HUES6 (cell line): ENCODE measurements around the gene ETS1.

Source experiments
- H3K27ac ChIP-seq: 2 replicates; pipeline ENCODE4 v1.7.0; 2013; ENCODE audit warnings: low read depth, mild to moderate bottlenecking, low read length, inconsistent platforms
- H3K27me3 ChIP-seq: 2 replicates; pipeline ENCODE4 v1.6.1; 2013; ENCODE audit warnings: low read length; ENCODE audit not compliant: control insufficient read depth, insufficient read depth
- H3K36me3 ChIP-seq: 2 replicates; pipeline ENCODE4 v1.6.1; 2013; ENCODE audit warnings: low read length; ENCODE audit not compliant: control insufficient read depth, insufficient read depth
- H3K4me1 ChIP-seq: 2 replicates; pipeline ENCODE4 v1.6.1; 2013; ENCODE audit warnings: low read length; ENCODE audit not compliant: control insufficient read depth, insufficient read depth
- H3K4me3 ChIP-seq: 2 replicates; pipeline ENCODE4 v1.5.1; 2013; ENCODE audit warnings: low read depth, low read length
- H3K9ac ChIP-seq: one replicate; pipeline ENCODE4 v1.6.1; 2013; ENCODE audit warnings: mild to moderate bottlenecking, low read length
- H3K9me3 ChIP-seq: 2 replicates; pipeline ENCODE4 v1.6.1; 2013; ENCODE audit warnings: low read depth, low read length; ENCODE audit not compliant: control insufficient read depth, insufficient read depth

ETS1 gene

DNA sequence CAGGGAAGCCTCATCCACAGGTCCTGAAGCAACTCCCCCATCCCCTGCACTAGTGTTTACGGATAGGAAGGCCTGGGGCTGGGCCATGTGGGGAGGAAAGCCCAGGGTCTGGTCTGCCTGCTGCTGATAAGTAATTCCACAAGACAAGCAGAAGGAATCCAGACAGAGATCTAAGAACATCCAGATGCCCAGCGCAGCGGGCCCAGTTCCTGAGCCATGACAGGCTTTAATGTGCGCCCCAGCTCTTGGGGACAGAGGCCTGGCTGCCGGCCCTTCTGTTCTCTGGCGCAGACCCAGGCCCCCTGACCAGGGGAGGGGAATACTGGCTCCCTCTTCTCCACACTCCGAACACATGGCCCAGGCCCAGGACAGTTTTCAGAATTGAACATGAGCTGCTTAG is 28.8 kb upstream of the ETS1 start:
- Histone ChIP-seq H3K36me3 (no peaks in the 10 kb centered on the region), H3K4me1 (peaks cover 9% of the 10 kb centered on the region), H3K27me3 (peaks cover 22% of the 10 kb centered on the region), H3K27ac (no peak overlapping the region), H3K4me3 (no peak overlapping the region), H3K9ac (no peak overlapping the region), H3K9me3 (no peaks in the 10 kb centered on the region)

DNA sequence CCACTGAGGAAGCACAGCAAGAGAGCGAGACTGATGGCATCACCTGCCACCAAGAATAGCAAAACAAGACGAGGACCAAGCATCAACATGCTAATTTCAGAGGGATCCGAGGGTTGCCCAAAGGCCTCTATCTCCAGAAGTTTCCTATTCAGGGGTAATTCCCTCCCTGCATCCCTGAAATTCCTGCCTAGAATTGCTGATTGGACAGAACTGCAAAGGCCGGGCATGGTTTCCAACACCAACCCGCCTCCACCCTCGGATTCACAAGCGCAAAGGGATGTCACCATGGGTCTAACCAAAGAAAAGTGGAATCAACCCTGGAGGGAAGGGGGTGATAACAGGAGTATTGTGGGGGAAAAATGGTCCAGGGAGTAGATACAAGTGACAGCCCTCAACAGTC is 28.3 kb upstream of the ETS1 start:
- Histone ChIP-seq H3K9ac (no peak overlapping the region), H3K27ac (no peak overlapping the region)

DNA sequence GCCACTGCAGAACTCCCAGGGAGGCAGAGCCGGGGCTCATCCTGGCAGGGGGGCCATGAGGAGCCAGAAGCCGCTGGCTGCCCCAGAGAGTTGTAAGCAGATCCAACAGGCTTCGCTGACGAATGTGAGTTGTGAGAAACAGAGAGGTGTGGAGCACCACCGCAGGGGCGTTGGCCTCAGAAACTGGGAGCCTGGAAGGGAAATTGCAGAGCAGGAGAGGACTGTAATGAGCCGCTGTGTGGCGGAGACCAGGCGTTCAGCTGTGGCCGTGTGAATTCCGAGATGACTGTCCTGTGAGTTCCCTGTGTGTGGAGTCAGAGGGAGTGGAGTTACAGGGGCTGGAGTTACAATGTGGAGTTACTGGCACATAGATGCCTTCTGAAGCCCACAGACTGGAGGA is 27.7 kb upstream of the ETS1 start:
- no peaks in the 10 kb centered on the region for H3K36me3 ChIP-seq
- H3K9ac ChIP-seq = no peak overlapping the region
- H3K9me3 ChIP-seq = no peaks in the 10 kb centered on the region
- no peak overlapping the region for H3K4me3 ChIP-seq
- peaks cover 18% of the 10 kb centered on the region for H3K27me3 ChIP-seq
- peaks cover 18% of the 10 kb centered on the region for H3K4me1 ChIP-seq
- H3K27ac ChIP-seq = no peak overlapping the region

More for the DNA sequence above, 28.3 kb upstream of the ETS1 start:
- H3K9me3 ChIP-seq = no peaks in the 10 kb centered on the region
- peaks cover 15% of the 10 kb centered on the region for H3K4me1 ChIP-seq
- H3K36me3 ChIP-seq = no peaks in the 10 kb centered on the region
- H3K27me3 ChIP-seq = peaks cover 23% of the 10 kb centered on the region
- H3K4me3 ChIP-seq = no peak overlapping the region

DNA sequence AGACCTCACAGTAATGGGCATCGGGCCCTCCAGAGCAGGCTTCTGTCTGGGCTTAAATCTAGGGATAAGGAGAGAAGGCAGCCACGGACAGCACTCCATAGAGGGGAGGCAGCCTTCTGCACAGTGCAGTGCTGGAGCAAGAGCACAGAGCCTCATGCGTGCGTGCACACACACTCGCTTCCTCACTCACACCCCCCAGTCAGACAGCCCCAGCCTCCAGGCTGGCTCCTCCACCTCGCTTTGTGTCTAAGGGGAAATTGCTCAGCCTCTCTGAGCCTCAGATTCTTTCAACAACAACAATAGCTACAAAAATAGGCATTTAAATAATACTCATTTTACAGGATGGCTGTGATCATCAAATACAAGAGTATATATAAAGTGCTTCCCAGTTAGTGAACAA is 26.7 kb upstream of the ETS1 start:
- Histone ChIP-seq H3K27ac (no peak overlapping the region), H3K4me1 (peaks cover 28% of the 10 kb centered on the region), H3K27me3 (peaks cover 12% of the 10 kb centered on the region), H3K36me3 (no peaks in the 10 kb centered on the region), H3K4me3 (no peak overlapping the region), H3K9me3 (no peaks in the 10 kb centered on the region), H3K9ac (no peak overlapping the region)

DNA sequence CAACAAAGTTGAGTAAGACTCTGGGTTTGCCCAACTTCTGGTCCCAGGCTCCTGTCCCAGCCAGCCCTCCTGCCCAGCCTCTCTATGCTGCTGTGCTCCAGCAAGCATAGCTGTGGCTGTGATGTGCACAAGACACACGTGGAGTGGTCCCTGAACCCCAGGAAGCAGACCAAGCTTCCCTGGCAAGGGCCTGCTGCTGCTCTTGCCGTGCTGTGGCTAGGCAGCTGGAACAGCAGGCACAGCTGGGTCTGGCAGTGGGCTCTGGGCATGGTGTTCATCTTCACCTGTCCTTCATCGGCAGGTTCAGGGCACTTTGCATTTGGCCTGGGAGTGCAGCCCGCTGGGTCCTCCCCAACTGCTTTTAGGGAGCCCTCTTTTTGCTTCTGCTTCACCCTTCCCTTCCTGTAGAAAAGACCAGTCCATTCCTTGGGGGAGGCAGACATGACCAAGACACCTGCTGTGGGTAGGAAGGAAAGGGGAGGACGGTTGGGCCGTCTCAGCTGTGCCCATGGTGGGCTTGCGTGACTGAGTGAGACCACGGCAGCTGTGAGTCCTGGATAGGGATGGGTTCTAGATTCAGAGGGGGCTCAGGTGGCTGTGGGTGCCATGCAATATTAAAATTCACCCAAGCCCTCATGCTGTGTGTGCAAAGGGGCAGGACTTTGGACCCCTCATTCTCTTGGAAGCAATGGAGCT is 26.1 kb upstream of the ETS1 start:
- Histone ChIP-seq H3K9ac (no peak overlapping the region), H3K9me3 (no peaks in the 10 kb centered on the region), H3K27me3 (peaks cover 12% of the 10 kb centered on the region; the same call in 1 of the 2 replicates), H3K27ac (no peak overlapping the region), H3K4me3 (no peak overlapping the region), H3K36me3 (no peaks in the 10 kb centered on the region), H3K4me1 (peaks cover 32% of the 10 kb centered on the region)

DNA sequence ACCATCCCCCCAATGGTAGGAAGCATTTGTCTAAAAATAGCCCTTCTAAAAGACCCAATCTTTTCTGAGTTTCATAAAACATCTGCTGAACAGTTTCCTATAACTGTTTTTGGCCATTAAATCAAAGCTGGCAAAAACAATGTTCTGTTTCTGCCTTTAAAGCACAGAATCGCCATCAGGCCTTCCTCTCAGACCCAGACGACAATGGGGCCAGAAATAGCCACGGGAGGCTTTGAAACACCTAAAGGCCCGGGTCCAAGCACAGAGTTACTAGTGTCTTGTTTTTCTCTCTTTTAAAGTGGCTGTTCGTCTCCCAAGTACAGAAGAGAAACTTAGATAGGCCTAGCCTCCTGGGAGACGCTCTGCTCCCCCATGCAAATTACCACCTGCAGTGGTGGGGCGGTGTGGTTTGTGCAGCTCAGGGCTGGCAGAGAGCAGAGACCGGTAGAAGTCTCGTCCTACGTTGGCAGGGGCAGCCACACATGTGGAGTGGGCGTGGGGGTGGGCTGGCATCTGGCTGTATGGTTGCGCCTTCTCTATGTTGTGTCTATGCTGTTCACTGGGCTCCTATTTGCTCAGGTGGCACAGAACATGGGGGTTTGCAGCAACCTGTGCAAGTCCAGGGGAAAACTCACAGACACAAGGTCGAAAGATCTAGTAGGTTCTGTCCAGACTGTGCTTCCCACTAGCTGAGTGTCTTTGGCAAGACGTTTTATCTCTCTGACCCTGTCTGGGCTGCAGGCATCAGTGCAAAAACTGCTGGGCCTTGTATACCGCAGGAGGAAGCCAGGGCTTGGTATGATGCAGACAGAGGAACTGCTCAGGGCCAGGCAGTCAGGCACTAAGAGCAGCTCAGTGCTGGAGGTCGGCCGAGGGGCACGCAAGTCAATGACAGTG is 23.6 kb upstream of the ETS1 start:
- Histone ChIP-seq H3K27ac (no peak overlapping the region), H3K9me3 (no peaks in the 10 kb centered on the region), H3K27me3 (peaks cover 12% of the 10 kb centered on the region; the same call in 1 of the 2 replicates), H3K36me3 (no peaks in the 10 kb centered on the region), H3K4me3 (no peak overlapping the region), H3K9ac (no peak overlapping the region), H3K4me1 (peaks cover 32% of the 10 kb centered on the region)

DNA sequence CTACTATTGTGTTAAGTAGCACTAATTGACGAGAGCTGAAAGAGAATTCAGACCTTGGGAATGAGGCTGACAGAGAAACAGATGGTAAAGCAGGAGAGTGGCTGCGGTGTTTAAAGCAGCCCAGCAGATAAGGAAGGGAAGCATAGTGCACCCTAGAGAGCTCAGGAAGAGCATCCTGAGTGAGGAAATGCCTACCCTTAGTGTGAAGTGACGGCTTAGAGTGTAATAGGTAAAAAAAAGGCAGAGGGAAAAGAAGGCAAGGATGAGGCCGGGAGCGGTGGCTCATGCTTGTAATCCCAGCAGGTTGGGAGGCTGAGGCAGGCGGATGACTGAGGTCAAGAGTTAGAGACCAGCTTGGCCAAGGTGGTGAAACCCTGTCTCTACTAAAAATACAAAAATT is 22.4 kb upstream of the ETS1 start:
- Histone ChIP-seq H3K9me3 (no peaks in the 10 kb centered on the region), H3K36me3 (no peaks in the 10 kb centered on the region), H3K27ac (no peak overlapping the region), H3K4me3 (no peak overlapping the region), H3K9ac (no peak overlapping the region), H3K4me1 (peaks cover 26% of the 10 kb centered on the region), H3K27me3 (peaks cover 12% of the 10 kb centered on the region; the same call in 1 of the 2 replicates)

DNA sequence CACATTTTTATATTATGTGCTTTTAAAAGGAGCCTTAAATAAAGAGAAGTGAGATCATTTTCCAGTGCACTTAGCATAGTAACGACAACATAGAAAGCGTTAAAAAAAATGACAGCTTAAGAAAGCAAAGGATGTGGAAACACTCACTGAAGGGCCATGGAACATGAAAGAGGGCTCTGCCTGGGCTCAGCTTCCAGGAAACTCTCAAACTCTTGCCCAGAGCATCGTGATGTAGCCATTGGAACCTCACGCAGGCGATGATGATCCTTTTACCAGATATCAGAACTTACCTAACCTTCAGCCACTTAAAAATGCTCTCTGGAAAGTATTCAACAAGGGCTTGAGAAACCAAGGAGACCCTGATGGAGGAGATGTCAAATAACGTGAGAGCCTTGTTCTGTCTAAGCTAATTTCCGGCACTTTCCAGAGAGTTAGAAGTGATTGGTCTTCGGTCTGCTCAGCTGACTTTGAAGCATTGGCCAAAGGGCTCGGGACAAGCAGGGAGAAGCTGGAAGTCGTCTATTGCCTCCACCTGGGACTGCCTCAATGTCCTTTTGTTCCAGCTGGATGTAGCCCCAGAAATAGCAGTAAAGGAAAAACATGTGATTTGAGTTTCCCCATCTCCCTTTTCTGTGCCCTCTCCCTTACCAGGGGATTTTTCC is 21.5 kb upstream of the ETS1 start:
- Histone ChIP-seq H3K9ac (no peak overlapping the region), H3K36me3 (no peaks in the 10 kb centered on the region), H3K9me3 (no peaks in the 10 kb centered on the region), H3K27ac (no peak overlapping the region), H3K27me3 (peaks cover 8% of the 10 kb centered on the region; the same call in 1 of the 2 replicates), H3K4me1 (peaks cover 30% of the 10 kb centered on the region), H3K4me3 (no peak overlapping the region)

DNA sequence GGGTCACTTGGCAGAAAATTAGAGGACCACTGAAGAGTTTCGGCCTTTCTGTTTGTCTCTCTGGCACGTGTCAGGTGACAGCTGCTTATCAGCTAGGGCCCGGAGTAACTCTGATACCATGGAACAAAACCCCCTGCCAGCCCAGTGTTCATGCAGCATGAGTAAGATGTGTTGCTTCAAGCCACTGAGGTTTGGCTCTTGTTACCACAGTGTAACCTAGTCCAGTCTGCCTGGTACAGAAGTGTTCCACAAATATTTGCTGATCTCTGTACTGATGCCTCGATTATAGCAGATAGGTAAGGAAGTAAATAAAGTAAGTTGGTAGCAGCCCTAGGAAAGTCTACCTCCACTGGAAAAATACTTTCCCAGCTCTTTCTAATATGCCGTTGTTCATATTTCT is 20.5 kb upstream of the ETS1 start:
- Histone ChIP-seq H3K4me1 (peaks cover 33% of the 10 kb centered on the region), H3K36me3 (no peaks in the 10 kb centered on the region), H3K27me3 (peaks cover 8% of the 10 kb centered on the region; the same call in 1 of the 2 replicates), H3K9me3 (no peaks in the 10 kb centered on the region), H3K4me3 (no peak overlapping the region), H3K9ac (no peak overlapping the region), H3K27ac (no peak overlapping the region)

DNA sequence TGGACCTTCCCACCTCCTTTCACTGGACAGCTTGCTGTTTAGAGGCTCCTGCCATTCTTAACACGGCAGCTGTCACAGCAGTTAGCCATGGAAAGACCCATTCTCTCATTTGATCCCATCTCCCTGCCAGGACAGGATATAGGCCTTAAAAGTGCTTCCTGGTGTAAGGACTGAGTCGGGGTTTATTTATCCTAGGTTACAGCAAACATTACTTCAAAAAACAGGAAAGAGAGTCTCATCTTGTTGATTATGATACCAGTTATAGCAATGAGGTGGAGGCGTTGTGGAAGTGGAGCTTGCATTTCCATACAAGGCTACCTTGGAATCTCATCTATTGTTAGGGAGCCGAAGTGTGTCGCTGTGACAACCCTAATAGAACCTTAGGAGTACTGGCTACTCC is 17.4 kb upstream of the ETS1 start:
- Histone ChIP-seq H3K27ac (no peak overlapping the region), H3K4me1 (peaks cover 20% of the 10 kb centered on the region), H3K27me3 (no peaks in the 10 kb centered on the region), H3K36me3 (no peaks in the 10 kb centered on the region), H3K9me3 (no peaks in the 10 kb centered on the region), H3K4me3 (no peak overlapping the region), H3K9ac (no peak overlapping the region)
